Measurements from ENCODE around the gene TBL2. TPM values are rescaled to one million over a fixed set of nuclear protein-coding genes. Genes with fewer than 3 reads are reported as not detected.

Gene TBL2
- total RNA-seq, 3 donors from 2014 or later (not counting 1 experiment from before 2014, with no cell fraction given) = 15.1 to 18.5 (median 17.6) TPM

GRCh38 chr7:73573791-73574190 is 4.6 kb downstream of the TBL2 start:
- no peak for DNase-seq
- H3K36me3 Mint-ChIP-seq = no peaks in the 10 kb centered on the region
- no peak overlapping the region for H3K4me3 Mint-ChIP-seq

GRCh38 chr7:73573276-73573675 is 5.1 kb downstream of the TBL2 start:
- H3K4me3 ChIP-seq (ENCODE audit: low read length) = no peak overlapping the region
- Mint-ChIP-seq H3K9me3 (no peaks in the 10 kb centered on the region), H3K4me3 (no peak overlapping the region), H3K27ac (no peak overlapping the region), H3K27me3 (ENCODE audit: low read depth in 2 of 2) (no peaks in the 10 kb centered on the region), H3K36me3 (no peaks in the 10 kb centered on the region), H3K4me1 (peaks cover under 1 to 20% of the 10 kb centered on the region in 2 donors)
- DNase-seq = no peak
- H3K9me3 ChIP-seq (ENCODE audit: control insufficient read depth, insufficient read depth, low read length) = no peaks in the 10 kb centered on the region
- TF ChIP-seq CTCF (IDR thresholded peaks at IDR 0.05) = no peak
- H3K27me3 ChIP-seq (ENCODE audit: control insufficient read depth, insufficient read depth, low read length) = no peaks in the 10 kb centered on the region
- intact Hi-C loops (cut with micrococcal nuclease) = no loop called here
- no peak for ATAC-seq
- peaks cover 48% of the 10 kb centered on the region for H3K36me3 ChIP-seq (ENCODE audit: control insufficient read depth, insufficient read depth, low read length)
- peaks cover 11% of the 10 kb centered on the region for H3K4me1 ChIP-seq (ENCODE audit: control insufficient read depth, insufficient read depth, low read length)
- no peak overlapping the region for H3K27ac ChIP-seq (ENCODE audit: low read length)
- 99% methylated on average over 9 of the region's 9 CpGs for WGBS (ENCODE audit: insufficient coverage)

More at GRCh38 chr7:73573791-73574190, 4.6 kb downstream of the TBL2 start:
- H3K27ac ChIP-seq (ENCODE audit: low read length) = no peak overlapping the region
- peaks cover 11% of the 10 kb centered on the region for H3K4me1 ChIP-seq (ENCODE audit: control insufficient read depth, insufficient read depth, low read length)
- 98% methylated on average over 11 of the region's 11 CpGs for WGBS (ENCODE audit: insufficient coverage)
- no peak for ATAC-seq
- no peak overlapping the region for H3K4me3 ChIP-seq (ENCODE audit: low read length)
- Mint-ChIP-seq H3K27me3 (ENCODE audit: low read depth in 2 of 2) (no peaks in the 10 kb centered on the region), H3K4me1 (peaks cover 5 to 25% of the 10 kb centered on the region in 2 donors), H3K9me3 (no peaks in the 10 kb centered on the region), H3K27ac (no peak overlapping the region)
- intact Hi-C loops (cut with micrococcal nuclease) = no loop called here
- H3K36me3 ChIP-seq (ENCODE audit: control insufficient read depth, insufficient read depth, low read length) = peaks cover 48% of the 10 kb centered on the region
- no peak for TF ChIP-seq CTCF (IDR thresholded peaks at IDR 0.05)
- no peaks in the 10 kb centered on the region for H3K27me3 ChIP-seq (ENCODE audit: control insufficient read depth, insufficient read depth, low read length)
- no peaks in the 10 kb centered on the region for H3K9me3 ChIP-seq (ENCODE audit: control insufficient read depth, insufficient read depth, low read length)

GRCh38 chr7:73572767-73573186 is 5.6 kb downstream of the TBL2 start:
- H3K4me3 ChIP-seq (ENCODE audit: low read length) = no peak overlapping the region
- H3K36me3 ChIP-seq (ENCODE audit: control insufficient read depth, insufficient read depth, low read length) = peaks cover 48% of the 10 kb centered on the region
- H3K4me1 Mint-ChIP-seq = peaks cover 0 to 15% of the 10 kb centered on the region in 2 donors
- intact Hi-C loops (cut with micrococcal nuclease) = no loop called here
- 95% methylated on average over 6 of the region's 6 CpGs for WGBS (ENCODE audit: insufficient coverage)
- no peak overlapping the region for H3K27ac ChIP-seq (ENCODE audit: low read length)
- no peaks in the 10 kb centered on the region for H3K9me3 Mint-ChIP-seq
- H3K27me3 Mint-ChIP-seq (ENCODE audit: low read depth in 2 of 2) = no peaks in the 10 kb centered on the region
- H3K4me1 ChIP-seq (ENCODE audit: control insufficient read depth, insufficient read depth, low read length) = peaks cover 8% of the 10 kb centered on the region
- no peak overlapping the region for H3K27ac Mint-ChIP-seq
- DNase-seq (no peak), ATAC-seq (no peak)
- H3K36me3 Mint-ChIP-seq = no peaks in the 10 kb centered on the region
- H3K9me3 ChIP-seq (ENCODE audit: control insufficient read depth, insufficient read depth, low read length) = no peaks in the 10 kb centered on the region
- TF ChIP-seq CTCF (IDR thresholded peaks at IDR 0.05) = no peak
- no peak overlapping the region for H3K4me3 Mint-ChIP-seq
- H3K27me3 ChIP-seq (ENCODE audit: control insufficient read depth, insufficient read depth, low read length) = no peaks in the 10 kb centered on the region

GRCh38 chr7:73570977-73571376 is 7.4 kb downstream of the TBL2 start:
- 97% methylated on average over 10 of the region's 10 CpGs for WGBS (ENCODE audit: insufficient coverage)
- H3K36me3 ChIP-seq (ENCODE audit: control insufficient read depth, insufficient read depth, low read length) = peaks cover 48% of the 10 kb centered on the region
- no peak overlapping the region for H3K27ac Mint-ChIP-seq
- H3K4me1 ChIP-seq (ENCODE audit: control insufficient read depth, insufficient read depth, low read length) = peaks cover 3% of the 10 kb centered on the region
- no peak overlapping the region for H3K4me3 ChIP-seq (ENCODE audit: low read length)
- intact Hi-C loops (cut with micrococcal nuclease) = no loop called here
- ATAC-seq (no peak), DNase-seq (no peak)
- H3K9me3 ChIP-seq (ENCODE audit: control insufficient read depth, insufficient read depth, low read length) = no peaks in the 10 kb centered on the region
- TF ChIP-seq CTCF (IDR thresholded peaks at IDR 0.05) = no peak
- peaks cover 7 to 13% of the 10 kb centered on the region in 2 donors for H3K4me1 Mint-ChIP-seq
- H3K36me3 Mint-ChIP-seq = no peaks in the 10 kb centered on the region
- no peaks in the 10 kb centered on the region for H3K9me3 Mint-ChIP-seq
- no peaks in the 10 kb centered on the region for H3K27me3 ChIP-seq (ENCODE audit: control insufficient read depth, insufficient read depth, low read length)
- no peak overlapping the region for H3K27ac ChIP-seq (ENCODE audit: low read length)
- H3K4me3 Mint-ChIP-seq = no peak overlapping the region
- H3K27me3 Mint-ChIP-seq (ENCODE audit: low read depth in 2 of 2) = no peaks in the 10 kb centered on the region

All from natural killer cell (primary cell).